ENCODE data around the gene SDK1. TPM values are rescaled to one million over a fixed set of nuclear protein-coding genes. Genes with fewer than 3 reads are reported as not detected.

The SDK1 gene
- total RNA-seq, 1 donor from 2014 or later, result 0.16 TPM

DNA sequence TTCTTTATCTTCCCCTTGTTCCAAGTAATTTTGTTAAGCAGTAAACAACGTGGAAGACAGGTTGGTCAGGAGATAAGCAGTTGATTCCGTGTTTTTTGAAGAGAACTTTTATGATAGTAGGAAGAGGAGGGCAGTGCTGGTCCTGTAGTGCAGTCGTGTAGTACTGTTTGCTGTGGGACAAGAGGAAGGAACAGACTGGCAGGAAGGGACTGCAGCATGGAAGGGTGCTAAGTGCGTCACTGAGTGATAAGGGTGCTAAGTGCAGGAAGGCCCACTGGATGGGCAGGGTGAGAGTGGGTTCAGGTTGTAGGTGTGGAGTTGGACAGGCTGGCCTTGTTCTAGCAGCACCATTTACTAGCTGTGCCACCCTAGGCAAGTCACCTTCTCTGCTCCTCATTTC is 125.0 kb downstream of the SDK1 start:
- peaks cover 5% of the 10 kb centered on the region for H3K9me3 Mint-ChIP-seq
- no peaks in the 10 kb centered on the region for H3K36me3 Mint-ChIP-seq (ENCODE audit: low read depth)
- DNase-seq, result no peak
- H3K4me3 Mint-ChIP-seq, result no peak overlapping the region
- no peaks in the 10 kb centered on the region for H3K27me3 Mint-ChIP-seq
- no peak overlapping the region for H3K27ac Mint-ChIP-seq
- intact Hi-C loops (cut with micrococcal nuclease), result no loop called here
- no peaks in the 10 kb centered on the region for H3K4me1 Mint-ChIP-seq

DNA sequence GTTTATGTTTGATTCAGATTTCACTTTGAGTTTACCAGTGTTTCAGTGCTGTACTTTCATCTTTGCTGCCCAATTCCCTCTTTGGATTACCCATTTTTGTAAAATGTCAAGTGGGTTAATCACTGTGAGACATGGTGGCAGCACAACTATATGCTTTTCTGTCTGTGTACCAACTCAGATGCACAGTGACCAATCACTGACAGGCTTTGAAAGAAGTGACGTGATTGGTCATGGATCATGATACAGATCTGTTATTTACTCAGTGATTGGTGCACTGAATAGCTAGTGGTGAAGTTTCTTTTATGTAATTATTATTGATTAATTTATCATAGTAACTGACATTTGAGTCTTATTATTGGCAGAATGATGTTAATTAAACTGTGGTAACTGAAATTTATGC is 126.9 kb downstream of the SDK1 start:
- H3K36me3 Mint-ChIP-seq (ENCODE audit: low read depth), result no peaks in the 10 kb centered on the region
- no peak for DNase-seq
- no peaks in the 10 kb centered on the region for H3K9me3 Mint-ChIP-seq
- no peak overlapping the region for H3K27ac Mint-ChIP-seq
- H3K4me1 Mint-ChIP-seq, result no peaks in the 10 kb centered on the region
- H3K4me3 Mint-ChIP-seq, result no peak overlapping the region
- intact Hi-C loops (cut with micrococcal nuclease), result no loop called here
- H3K27me3 Mint-ChIP-seq, result no peaks in the 10 kb centered on the region

DNA sequence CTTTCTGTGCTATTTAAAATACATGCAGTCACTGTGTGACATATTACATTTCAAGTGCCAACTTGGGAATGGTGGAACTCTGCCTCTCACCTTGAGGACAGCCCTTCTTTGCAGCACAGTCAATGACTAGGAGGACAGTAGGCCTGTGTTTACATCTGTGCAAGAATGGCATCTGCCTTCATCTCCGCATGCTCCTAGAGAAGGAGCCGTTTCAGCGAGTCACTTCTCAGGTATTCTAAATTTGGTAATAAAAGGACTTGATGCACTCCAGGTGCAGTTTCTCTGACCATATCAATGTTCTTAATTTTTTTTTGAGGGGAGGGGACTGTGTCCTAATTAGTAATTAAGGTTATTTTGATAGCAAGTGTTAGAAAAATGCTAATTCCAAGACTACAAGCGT is 128.9 kb downstream of the SDK1 start:
- Mint-ChIP-seq H3K27me3 (no peaks in the 10 kb centered on the region), H3K4me1 (no peaks in the 10 kb centered on the region), H3K27ac (no peak overlapping the region), H3K4me3 (no peak overlapping the region), H3K36me3 (ENCODE audit: low read depth) (no peaks in the 10 kb centered on the region), H3K9me3 (no peaks in the 10 kb centered on the region)
- DNase-seq, result no peak
- intact Hi-C loops (cut with micrococcal nuclease), result no loop called here

DNA sequence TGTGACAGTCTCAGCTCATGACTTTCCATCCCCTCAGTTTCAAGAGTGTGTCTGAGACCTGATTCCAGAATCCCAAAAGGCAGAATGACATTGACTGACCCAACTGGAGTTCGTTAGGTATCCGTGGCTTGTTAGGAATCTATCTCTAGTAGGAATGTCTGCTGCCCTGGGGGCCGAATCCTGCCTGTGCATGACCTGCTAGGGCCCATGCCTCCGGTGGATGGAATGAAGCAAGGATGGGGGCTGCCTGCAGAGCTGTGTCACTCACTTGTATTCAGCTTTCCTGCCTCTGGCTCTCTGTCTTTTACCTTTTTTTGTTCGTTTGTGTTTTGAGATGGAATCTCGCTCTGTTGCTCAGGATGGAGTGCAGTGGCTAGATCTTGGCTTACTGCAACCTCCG is 129.5 kb downstream of the SDK1 start:
- no peaks in the 10 kb centered on the region for H3K9me3 Mint-ChIP-seq
- H3K4me3 Mint-ChIP-seq, result no peak overlapping the region
- no peak for DNase-seq
- intact Hi-C loops (cut with micrococcal nuclease), result no loop called here
- H3K36me3 Mint-ChIP-seq (ENCODE audit: low read depth), result no peaks in the 10 kb centered on the region
- no peaks in the 10 kb centered on the region for H3K4me1 Mint-ChIP-seq
- H3K27me3 Mint-ChIP-seq, result no peaks in the 10 kb centered on the region
- no peak overlapping the region for H3K27ac Mint-ChIP-seq

DNA sequence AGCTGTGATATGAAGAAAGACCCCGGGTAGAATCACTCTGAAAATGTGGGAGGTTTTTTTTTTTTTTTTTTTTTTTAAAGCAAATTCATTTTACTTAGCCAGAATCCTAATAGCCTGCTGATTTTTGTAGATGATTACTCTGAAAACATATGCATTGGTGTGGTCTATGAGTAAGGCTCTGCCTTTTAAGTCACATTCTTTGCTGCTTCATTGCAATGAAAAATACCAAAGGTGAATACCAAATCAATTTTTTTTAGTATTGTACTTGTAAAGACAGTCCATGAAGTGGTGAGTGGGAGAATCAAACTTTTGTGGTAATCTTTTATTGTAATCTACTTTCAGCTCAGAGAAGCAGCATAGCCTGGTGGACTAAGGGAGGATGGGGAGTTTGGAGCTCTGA is 130.3 kb downstream of the SDK1 start:
- intact Hi-C loops (cut with micrococcal nuclease), result no loop called here
- H3K9me3 Mint-ChIP-seq, result no peaks in the 10 kb centered on the region
- H3K4me1 Mint-ChIP-seq, result no peaks in the 10 kb centered on the region
- H3K4me3 Mint-ChIP-seq, result no peak overlapping the region
- no peaks in the 10 kb centered on the region for H3K27me3 Mint-ChIP-seq
- DNase-seq, result no peak
- H3K27ac Mint-ChIP-seq, result no peak overlapping the region
- no peaks in the 10 kb centered on the region for H3K36me3 Mint-ChIP-seq (ENCODE audit: low read depth)

DNA sequence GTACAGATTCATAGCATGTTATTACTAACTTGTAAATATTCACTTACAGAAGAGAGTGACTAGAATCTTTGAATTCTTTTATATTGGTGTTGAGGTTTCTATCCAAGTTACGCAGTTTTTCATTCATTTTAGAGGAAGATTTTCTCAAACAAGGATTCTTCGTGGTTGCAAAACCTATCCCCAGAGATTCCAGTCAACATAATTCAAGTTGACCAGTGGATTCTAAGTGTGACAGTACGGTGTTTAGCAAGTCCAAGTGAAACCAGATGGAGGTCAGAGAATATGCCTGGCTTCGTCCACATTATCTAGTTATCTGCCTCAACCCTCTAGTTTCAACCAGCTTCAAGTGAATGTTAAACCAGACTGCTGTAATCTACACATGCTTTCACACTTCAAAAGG is 131.9 kb downstream of the SDK1 start:
- no peaks in the 10 kb centered on the region for H3K27me3 Mint-ChIP-seq
- H3K27ac Mint-ChIP-seq, result no peak overlapping the region
- intact Hi-C loops (cut with micrococcal nuclease), result no loop called here
- no peaks in the 10 kb centered on the region for H3K9me3 Mint-ChIP-seq
- no peak for DNase-seq
- no peaks in the 10 kb centered on the region for H3K36me3 Mint-ChIP-seq (ENCODE audit: low read depth)
- no peak overlapping the region for H3K4me3 Mint-ChIP-seq
- no peaks in the 10 kb centered on the region for H3K4me1 Mint-ChIP-seq

DNA sequence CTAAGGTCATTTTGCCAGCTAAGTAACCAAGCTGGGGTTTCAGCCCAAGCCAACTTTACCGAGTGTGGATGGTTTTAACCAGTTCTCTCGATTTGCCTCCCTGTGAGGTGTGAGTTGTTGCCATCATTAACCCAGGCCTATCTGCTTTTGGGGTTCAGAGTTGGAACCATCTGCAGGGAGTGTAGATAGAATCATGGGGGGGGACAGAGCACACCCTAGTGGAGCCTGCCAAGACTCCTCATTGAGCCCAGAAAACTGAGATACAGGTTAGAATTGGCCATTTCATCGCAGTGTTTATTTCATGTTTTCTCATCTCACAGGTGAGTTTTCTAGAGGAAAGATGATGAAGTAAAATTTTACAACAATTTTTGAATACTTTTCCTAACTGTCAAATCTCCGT is 133.6 kb downstream of the SDK1 start:
- no peak for DNase-seq
- Mint-ChIP-seq H3K36me3 (ENCODE audit: low read depth) (no peaks in the 10 kb centered on the region), H3K27ac (no peak overlapping the region), H3K9me3 (no peaks in the 10 kb centered on the region), H3K27me3 (peaks cover 3% of the 10 kb centered on the region), H3K4me3 (no peak overlapping the region), H3K4me1 (no peaks in the 10 kb centered on the region)
- intact Hi-C loops (cut with micrococcal nuclease), result no loop called here

DNA sequence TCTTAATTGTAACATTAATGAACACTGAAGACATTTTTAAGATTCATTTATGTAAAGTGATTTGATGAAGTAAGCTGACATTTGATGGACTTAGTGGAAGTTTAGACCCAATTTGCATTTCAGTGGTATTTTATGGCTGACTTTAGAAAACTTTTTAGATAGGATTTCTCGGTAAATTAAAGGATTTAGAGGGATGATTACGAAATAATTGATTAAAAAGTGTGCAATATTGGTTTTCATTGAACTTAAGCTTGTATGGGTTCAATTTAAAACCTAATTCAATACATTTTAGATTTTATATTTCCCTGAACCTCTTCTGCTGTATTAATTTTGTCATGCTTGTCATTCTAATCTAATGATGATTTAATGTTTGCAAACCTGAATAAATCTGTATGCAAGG is 135.1 kb downstream of the SDK1 start:
- H3K27ac Mint-ChIP-seq, result no peak overlapping the region
- H3K9me3 Mint-ChIP-seq, result no peaks in the 10 kb centered on the region
- peaks cover 3% of the 10 kb centered on the region for H3K27me3 Mint-ChIP-seq
- no peaks in the 10 kb centered on the region for H3K36me3 Mint-ChIP-seq (ENCODE audit: low read depth)
- no peak for DNase-seq
- H3K4me3 Mint-ChIP-seq, result no peak overlapping the region
- H3K4me1 Mint-ChIP-seq, result no peaks in the 10 kb centered on the region
- intact Hi-C loops (cut with micrococcal nuclease), result no loop called here

DNA sequence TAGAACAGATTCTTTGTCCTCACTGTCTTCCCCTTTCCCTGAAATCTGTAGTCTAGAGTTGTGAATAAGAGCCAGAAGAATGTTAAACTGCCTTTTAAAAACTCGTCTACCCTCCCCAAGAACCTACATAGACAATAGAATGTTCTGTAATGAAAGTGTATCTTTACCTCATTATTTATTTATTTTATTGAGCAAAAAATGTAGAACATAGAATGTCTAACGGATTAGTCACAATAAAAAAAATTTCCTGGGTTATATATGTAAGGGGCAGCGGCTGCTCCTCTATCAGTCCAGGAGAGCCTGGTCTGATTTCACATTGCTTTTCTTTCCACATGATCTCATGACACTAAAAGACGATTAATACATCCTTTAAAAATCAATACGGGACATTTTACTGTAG is 135.7 kb downstream of the SDK1 start:
- intact Hi-C loops (cut with micrococcal nuclease), result no loop called here
- Mint-ChIP-seq H3K4me3 (no peak overlapping the region), H3K4me1 (no peaks in the 10 kb centered on the region), H3K36me3 (ENCODE audit: low read depth) (no peaks in the 10 kb centered on the region), H3K9me3 (no peaks in the 10 kb centered on the region), H3K27ac (no peak overlapping the region), H3K27me3 (peaks cover 4% of the 10 kb centered on the region)
- DNase-seq, result no peak

DNA sequence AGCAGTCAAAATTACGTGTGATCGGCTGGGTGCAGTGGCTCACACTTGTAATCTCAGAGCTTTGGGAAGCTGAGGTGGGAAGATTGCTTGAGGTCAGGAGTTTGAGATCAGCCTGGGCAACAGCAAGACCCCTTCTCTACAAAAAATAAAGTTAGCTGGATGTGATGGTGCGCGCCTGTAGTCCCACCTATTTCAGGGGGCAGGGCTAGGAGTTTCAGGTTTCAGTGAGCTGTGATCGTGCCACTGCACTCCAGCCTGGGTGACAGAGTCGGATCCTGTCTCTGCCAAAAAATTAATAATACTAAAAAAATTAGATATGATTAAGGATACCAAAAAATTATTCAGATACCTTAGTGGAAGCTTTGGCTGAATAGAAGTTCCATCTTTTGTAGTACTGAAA is 136.4 kb downstream of the SDK1 start:
- intact Hi-C loops (cut with micrococcal nuclease), result no loop called here
- H3K9me3 Mint-ChIP-seq, result no peaks in the 10 kb centered on the region
- H3K4me1 Mint-ChIP-seq, result no peaks in the 10 kb centered on the region
- peaks cover 5% of the 10 kb centered on the region for H3K27me3 Mint-ChIP-seq
- no peak overlapping the region for H3K4me3 Mint-ChIP-seq
- no peak for DNase-seq
- H3K36me3 Mint-ChIP-seq (ENCODE audit: low read depth), result no peaks in the 10 kb centered on the region
- H3K27ac Mint-ChIP-seq, result no peak overlapping the region

DNA sequence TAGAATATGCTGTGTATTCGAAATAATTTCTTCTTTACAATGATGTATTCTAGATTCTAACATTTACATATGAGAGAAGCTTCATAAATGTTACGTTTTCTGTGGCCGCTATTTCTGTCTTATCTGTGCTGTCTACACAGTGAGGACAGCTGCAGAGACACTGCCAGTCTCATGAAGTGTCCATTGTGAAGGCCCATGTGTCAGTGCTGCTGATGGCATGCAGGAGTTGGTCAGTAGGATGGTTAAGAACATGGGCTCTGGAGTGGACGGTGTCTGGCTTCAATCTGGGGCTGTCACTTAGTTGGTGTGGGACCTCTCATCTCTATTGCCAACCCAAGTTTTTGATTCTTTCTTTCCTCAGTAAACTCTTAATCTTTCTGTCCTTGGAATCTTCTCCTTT is 137.3 kb downstream of the SDK1 start:
- Mint-ChIP-seq H3K4me1 (no peaks in the 10 kb centered on the region), H3K36me3 (ENCODE audit: low read depth) (no peaks in the 10 kb centered on the region), H3K27me3 (peaks cover 5% of the 10 kb centered on the region), H3K4me3 (no peak overlapping the region), H3K27ac (no peak overlapping the region), H3K9me3 (no peaks in the 10 kb centered on the region)
- DNase-seq, result no peak
- intact Hi-C loops (cut with micrococcal nuclease), result no loop called here

DNA sequence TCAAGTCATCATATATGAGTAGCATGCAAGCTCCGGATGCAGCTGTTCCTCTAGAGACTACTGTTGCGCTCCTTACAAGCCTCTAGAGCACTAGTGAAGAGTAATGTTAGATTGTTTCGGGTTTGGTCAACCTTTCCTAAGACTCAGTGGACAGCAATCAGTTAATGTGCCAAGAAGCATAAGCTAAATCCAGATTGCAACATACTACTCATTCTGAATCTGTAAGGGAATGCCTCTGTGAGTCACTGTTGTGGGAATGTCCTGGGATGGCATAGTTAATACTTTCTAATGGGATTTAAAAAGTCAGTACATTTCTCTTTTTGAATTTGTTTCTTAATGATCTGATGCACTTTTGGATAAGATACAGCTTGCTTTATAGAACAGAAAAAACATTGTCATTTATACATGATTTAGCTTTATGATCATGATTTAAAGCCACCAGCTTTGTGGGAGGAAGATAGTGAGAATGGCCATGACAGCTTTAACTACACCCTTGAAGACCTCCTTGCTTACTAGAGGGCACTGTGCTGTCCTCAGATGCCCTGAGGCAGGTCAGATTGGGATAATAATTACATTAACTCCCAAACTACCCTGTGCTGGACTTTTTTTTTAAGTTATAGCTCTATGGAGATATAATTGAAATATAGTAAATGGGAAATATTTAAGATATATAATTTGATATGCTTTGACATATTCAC is 138.4 kb downstream of the SDK1 start:
- no peak overlapping the region for H3K4me3 Mint-ChIP-seq
- no peaks in the 10 kb centered on the region for H3K4me1 Mint-ChIP-seq
- DNase-seq, result no peak
- no peaks in the 10 kb centered on the region for H3K36me3 Mint-ChIP-seq (ENCODE audit: low read depth)
- H3K27ac Mint-ChIP-seq, result no peak overlapping the region
- intact Hi-C loops (cut with micrococcal nuclease), result no loop called here
- H3K9me3 Mint-ChIP-seq, result no peaks in the 10 kb centered on the region
- peaks cover 9% of the 10 kb centered on the region for H3K27me3 Mint-ChIP-seq

DNA sequence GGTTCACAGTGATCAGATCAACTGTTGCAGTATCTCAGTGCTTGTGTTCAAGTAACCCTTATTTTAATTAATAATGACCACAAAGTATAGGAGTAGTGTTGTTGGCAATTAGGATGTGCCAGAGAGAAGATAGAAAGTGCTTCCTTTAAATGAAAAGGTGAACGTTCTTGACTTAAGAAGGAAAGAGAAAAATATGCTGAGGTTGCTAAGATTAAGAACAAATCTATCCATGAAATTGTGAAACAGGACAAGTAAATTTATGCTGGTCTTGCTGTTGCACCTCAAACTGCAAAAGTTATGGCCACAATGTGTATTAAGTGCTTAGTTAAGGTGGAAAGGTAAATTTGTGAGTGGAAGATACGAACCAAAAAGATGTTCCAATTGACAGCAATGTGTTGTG is 139.5 kb downstream of the SDK1 start:
- Mint-ChIP-seq H3K27ac (no peak overlapping the region), H3K4me1 (no peaks in the 10 kb centered on the region), H3K27me3 (peaks cover 9% of the 10 kb centered on the region), H3K9me3 (peaks cover under 1% of the 10 kb centered on the region), H3K4me3 (no peak overlapping the region), H3K36me3 (ENCODE audit: low read depth) (no peaks in the 10 kb centered on the region)
- DNase-seq, result no peak
- intact Hi-C loops (cut with micrococcal nuclease), result no loop called here

DNA sequence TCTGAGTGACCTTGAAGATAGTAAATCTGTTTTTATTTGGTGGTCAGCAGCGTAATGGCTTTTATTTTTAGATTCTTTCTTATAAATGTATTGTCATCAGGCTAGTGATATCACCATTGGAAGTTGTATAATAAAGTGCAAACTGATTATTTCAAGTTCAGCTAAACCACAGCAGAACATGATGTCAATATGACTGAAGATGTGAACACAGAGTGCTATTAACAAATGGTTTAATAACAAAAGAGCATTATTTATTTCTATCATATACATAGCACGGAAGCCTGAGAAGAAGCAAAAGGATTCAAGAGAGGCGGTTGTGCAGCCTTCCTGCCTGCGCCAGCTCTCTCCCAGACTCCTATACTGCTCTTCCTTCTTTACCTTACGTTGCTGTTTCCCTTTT is 142.7 kb downstream of the SDK1 start:
- Mint-ChIP-seq H3K36me3 (ENCODE audit: low read depth) (no peaks in the 10 kb centered on the region), H3K27me3 (peaks cover 6% of the 10 kb centered on the region), H3K4me3 (no peak overlapping the region), H3K27ac (no peak overlapping the region), H3K4me1 (no peaks in the 10 kb centered on the region), H3K9me3 (peaks cover 10% of the 10 kb centered on the region)
- no peak for DNase-seq
- intact Hi-C loops (cut with micrococcal nuclease), result no loop called here

DNA sequence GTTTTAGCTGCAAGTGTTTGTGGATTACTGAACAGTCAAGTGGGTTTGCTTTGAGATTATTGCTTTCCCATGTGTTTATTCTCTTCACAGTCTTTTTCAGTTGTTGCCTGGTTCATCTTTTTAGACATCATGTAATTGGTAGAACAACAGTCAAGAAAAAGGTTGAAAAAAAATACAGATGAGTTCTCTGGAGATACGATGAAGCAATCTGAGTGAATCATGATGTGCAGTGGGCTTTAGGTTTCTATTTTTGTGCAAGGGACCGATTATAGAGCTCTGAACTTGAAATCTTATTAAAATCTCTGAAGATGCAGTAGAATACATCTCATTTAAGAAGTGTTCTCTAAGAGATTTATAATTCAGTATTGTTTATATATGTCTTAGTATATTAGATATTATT is 145.7 kb downstream of the SDK1 start:
- no peak overlapping the region for H3K4me3 Mint-ChIP-seq
- H3K27me3 Mint-ChIP-seq, result peaks cover 8% of the 10 kb centered on the region
- intact Hi-C loops (cut with micrococcal nuclease), result no loop called here
- H3K27ac Mint-ChIP-seq, result no peak overlapping the region
- DNase-seq, result no peak
- H3K9me3 Mint-ChIP-seq, result peaks cover 10% of the 10 kb centered on the region
- no peaks in the 10 kb centered on the region for H3K36me3 Mint-ChIP-seq (ENCODE audit: low read depth)
- H3K4me1 Mint-ChIP-seq, result no peaks in the 10 kb centered on the region

Data from activated CD4-positive, alpha-beta T cell treated with anti-CD3 and anti-CD28 coated beads, Interleukin-2, amount 10 ng/mL, durations not matched to agents 24 days and 14 days (primary cell).